Caco-2 (cell line): ENCODE measurements around the gene HOTAIR. TPM values are rescaled to one million over a fixed set of nuclear protein-coding genes. Genes with fewer than 3 reads are reported as not detected.
A peak's percentile ranks its signal among the peaks of the same experiment; 100 is the strongest.

Experiments used
- BruUV-seq: library from RNA; stranded (reverse); fragments of 400-500 nt; replicated peaks from 2 replicates; lab custom pipeline; 2021; lab: Mats Ljungman, UMichigan
- CTCF ChIA-PET: fragments of 300-600 bp; sonication (Branson Sonifier 250); formaldehyde crosslinking; loops from one replicate; lab custom pipeline; 2022; ENCODE audit warnings: antibody characterized with exemption; lab: Charles Lee
- POLR2A ChIA-PET: fragments of 300-600 bp; sonication (Branson Sonifier 250); formaldehyde crosslinking; loops from one replicate; lab custom pipeline; 2022; ENCODE audit warnings: antibody characterized with exemption; lab: Charles Lee
- DNase-seq, 2 experiments: peaks; one replicate each; pipeline versions ENCODE4 v3.0.0 to v3.0.0-alpha.2; 2020 to 2022
- H3K27me3 ChIP-seq: replicated peaks from 2 replicates; pipeline ENCODE4 v1.6.0; 2011; ENCODE audit warnings: low read length; ENCODE audit not compliant: control insufficient read depth, insufficient read depth
- H3K36me3 ChIP-seq: 2 replicates; pipeline ENCODE4 v1.5.1; 2011; ENCODE audit warnings: low read length; ENCODE audit not compliant: control insufficient read depth, insufficient read depth
- H3K4me1 ChIP-seq: fragments of 250-450 bp; sonication (Bioruptor Pico); 2 replicates; pipeline ENCODE4 v1.5.1; 2020; ENCODE audit warnings: mild to moderate bottlenecking
- H3K4me3 ChIP-seq: 2 replicates; pipeline ENCODE4 v1.5.1; 2011; ENCODE audit warnings: low read depth, mild to moderate bottlenecking, control low read depth, low read length
- H3K9me3 ChIP-seq: fragments of 250-450 bp; sonication (Bioruptor Pico); 2 replicates; pipeline ENCODE4 v1.5.1; 2020; ENCODE audit warnings: mild to moderate bottlenecking, moderate library complexity
- H3K27ac Mint-ChIP-seq: one replicate; pipeline ENCODE4 v1.8.0; 2022; ENCODE audit warnings: mixed read lengths; ENCODE audit not compliant: unreplicated experiment
- H3K27me3 Mint-ChIP-seq: one replicate; pipeline ENCODE4 v1.8.0; 2022; ENCODE audit warnings: mixed read lengths; ENCODE audit not compliant: insufficient read depth, unreplicated experiment
- H3K36me3 Mint-ChIP-seq: one replicate; pipeline ENCODE4 v1.8.0; 2022; ENCODE audit warnings: mild to moderate bottlenecking, mixed read lengths; ENCODE audit not compliant: insufficient read depth, unreplicated experiment
- H3K4me1 Mint-ChIP-seq: one replicate; pipeline ENCODE4 v1.8.0; 2022; ENCODE audit warnings: low read depth, mixed read lengths; ENCODE audit not compliant: unreplicated experiment
- H3K4me3 Mint-ChIP-seq: one replicate; pipeline ENCODE4 v1.8.0; 2022; ENCODE audit warnings: mild to moderate bottlenecking, moderate library complexity, mixed read lengths; ENCODE audit not compliant: unreplicated experiment
- H3K9me3 Mint-ChIP-seq: one replicate; pipeline ENCODE4 v1.8.0; 2022; ENCODE audit warnings: mixed read lengths; ENCODE audit not compliant: unreplicated experiment
- intact Hi-C: fragments of 100-400 bp; cut with micrococcal nuclease; formaldehyde crosslinking; loops from one replicate; pipeline ENCODE4 v1.10.0; 2022; ENCODE audit not compliant: unreplicated experiment
- total RNA-seq: library from RNA; stranded (reverse); gene quantifications from 2 replicates; pipeline ENCODE4 v1.2.3, GENCODE V29; 2022
- TF ChIP-seq, protein P1 (sequence below), 2 experiments: fragments of 200-600 bp in 1 of 2; IDR thresholded peaks; 1 replicate in 1 of 2; 2 replicates in 1 of 2; pipeline versions ENCODE4 v1.5.1 to v1.8.0; 2011 to 2022; ENCODE audit warnings: antibody characterized with exemption in 1 of 2, control low read depth in 1 of 2, inconsistent platforms in 1 of 2, low read depth in 1 of 2, low read length in 1 of 2, mild to moderate bottlenecking in 1 of 2, moderate library complexity in 1 of 2; ENCODE audit not compliant: insufficient read depth in 1 of 2, severe bottlenecking in 1 of 2, unreplicated experiment in 1 of 2

The HOTAIR gene
- total RNA-seq, 1 experiment from 2014 or later = 1.9 TPM

DNA sequence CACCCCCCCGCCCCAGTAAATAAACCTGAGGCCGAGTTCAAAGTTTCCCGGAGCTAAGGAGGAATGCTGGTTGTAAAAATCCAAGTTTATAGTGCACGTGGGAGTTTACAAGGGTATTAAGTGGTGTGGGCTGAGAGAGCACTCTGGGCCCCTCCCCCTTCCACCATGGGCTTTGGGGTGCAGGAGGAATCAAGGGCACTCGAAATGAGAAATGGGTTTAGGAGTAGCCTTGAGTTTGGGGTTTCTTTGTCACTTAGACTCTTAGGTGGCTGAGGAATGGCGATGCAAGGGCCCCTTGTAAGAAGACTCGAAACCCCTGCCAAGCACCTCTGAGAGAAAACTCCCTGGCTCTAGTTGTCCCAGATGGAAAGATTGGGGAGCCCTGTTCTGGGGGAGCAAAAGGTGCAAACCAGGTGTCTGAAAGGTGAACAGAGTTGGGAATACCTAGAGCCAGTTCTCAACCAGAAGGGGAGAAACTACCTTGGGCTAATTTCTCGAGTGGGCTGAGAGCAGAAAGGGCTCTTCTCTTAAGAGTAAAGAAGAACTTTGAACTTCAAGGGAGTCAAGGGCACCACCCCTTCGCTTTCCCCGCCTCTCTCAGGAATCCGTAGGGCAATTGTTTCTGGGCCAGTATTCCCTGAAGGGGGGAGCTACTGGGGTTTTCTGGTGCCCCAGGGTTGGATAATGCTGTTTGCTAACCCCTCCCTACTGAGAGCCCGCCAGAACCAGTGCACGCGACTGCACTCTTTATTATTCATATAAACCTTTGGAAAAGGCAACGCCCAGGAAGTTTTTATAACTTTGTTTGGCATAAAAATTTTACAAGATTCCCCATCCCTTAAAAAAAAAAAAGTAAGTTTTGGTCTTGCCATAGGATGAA lies 4.0 kb upstream of the HOTAIR start:
- CTCF ChIA-PET = interaction anchor here (0.5 to 1.7 kb wide), 10 partner anchors 9 to 346 kb away, joined by 3 to 8 read pairs (median 4); partner anchors contain the start of genes COPZ1, HOXC13 and HOXC8

DNA sequence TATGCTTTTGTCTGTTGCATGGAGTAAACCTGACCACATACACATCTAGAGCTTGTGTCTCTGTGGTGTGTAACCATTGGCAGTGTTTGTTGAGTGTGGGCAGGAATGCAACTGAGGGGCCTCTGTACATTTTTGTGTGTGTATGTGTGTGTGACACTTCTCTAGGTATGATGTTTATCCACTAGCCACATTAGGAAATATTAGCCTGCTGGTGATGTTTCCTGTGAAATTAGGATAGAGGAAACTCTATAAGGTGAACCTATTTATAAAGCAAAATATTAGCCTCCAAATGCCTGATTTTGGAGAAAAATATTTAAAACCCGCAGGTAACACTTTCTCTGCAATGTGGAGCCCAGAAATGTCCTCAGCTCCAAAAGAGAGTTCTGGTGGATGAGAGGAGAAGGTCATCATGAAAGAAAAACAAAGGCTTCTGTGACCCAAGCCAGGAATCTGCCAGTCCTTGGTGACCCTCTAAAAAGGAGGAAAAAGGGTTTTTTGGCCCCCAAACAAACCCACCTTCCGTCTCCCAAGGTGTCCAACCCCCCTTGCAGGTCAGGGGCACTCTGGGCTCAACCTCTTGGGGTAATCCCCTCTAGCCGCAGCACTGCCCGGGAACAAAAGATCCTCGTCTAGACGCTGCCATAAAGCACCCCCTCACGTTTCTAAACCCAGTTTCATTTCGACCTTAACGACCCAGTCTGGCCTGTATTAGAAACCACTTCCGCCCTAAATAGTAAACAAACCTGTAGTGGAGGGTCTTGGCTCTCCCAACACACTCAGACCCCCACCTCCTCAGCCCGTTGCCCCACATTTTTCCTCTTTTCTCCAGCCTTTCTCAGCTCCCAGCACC lies 3.1 kb upstream of the HOTAIR start:
- H3K27me3 Mint-ChIP-seq = no peaks in the 10 kb centered on the region
- Histone ChIP-seq H3K4me3 (peak overlapping the region; percentile 43), H3K27me3 (no peaks in the 10 kb centered on the region), H3K36me3 (no peaks in the 10 kb centered on the region; the same call in 1 of the 2 replicates), H3K9me3 (no peaks in the 10 kb centered on the region), H3K4me1 (peaks cover 30% of the 10 kb centered on the region)
- TF ChIP-seq, protein P1, sequence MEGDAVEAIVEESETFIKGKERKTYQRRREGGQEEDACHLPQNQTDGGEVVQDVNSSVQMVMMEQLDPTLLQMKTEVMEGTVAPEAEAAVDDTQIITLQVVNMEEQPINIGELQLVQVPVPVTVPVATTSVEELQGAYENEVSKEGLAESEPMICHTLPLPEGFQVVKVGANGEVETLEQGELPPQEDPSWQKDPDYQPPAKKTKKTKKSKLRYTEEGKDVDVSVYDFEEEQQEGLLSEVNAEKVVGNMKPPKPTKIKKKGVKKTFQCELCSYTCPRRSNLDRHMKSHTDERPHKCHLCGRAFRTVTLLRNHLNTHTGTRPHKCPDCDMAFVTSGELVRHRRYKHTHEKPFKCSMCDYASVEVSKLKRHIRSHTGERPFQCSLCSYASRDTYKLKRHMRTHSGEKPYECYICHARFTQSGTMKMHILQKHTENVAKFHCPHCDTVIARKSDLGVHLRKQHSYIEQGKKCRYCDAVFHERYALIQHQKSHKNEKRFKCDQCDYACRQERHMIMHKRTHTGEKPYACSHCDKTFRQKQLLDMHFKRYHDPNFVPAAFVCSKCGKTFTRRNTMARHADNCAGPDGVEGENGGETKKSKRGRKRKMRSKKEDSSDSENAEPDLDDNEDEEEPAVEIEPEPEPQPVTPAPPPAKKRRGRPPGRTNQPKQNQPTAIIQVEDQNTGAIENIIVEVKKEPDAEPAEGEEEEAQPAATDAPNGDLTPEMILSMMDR (IDR thresholded peaks at IDR 0.05; ENCODE audit: insufficient read depth in 1 of 2, low read depth in 1 of 2, low read length in 1 of 2, severe bottlenecking in 1 of 2, unreplicated experiment in 1 of 2) = no peak
- H3K9me3 Mint-ChIP-seq = no peaks in the 10 kb centered on the region
- intact Hi-C loops = loop anchor here (2.0 to 5.0 kb wide), 3 partner anchors 23 to 39 kb away; partner anchors contain the start of genes HOXC12 and HOXC13
- peak in 1 of 2 experiments; percentile 53 for DNase-seq
- H3K27ac Mint-ChIP-seq = peak overlapping the region; percentile 90
- TSS peak; percentile 70 for BruUV-seq
- no peaks in the 10 kb centered on the region for H3K36me3 Mint-ChIP-seq
- POLR2A ChIA-PET = interaction anchor here (0.5 to 2.2 kb wide), 2 partner anchors 38 to 1022 kb away, joined by 6 to 15 read pairs; no protein-coding TSS in a partner anchor
- peak overlapping the region; percentile 68 for H3K4me3 Mint-ChIP-seq
- H3K4me1 Mint-ChIP-seq = peaks cover 23% of the 10 kb centered on the region
- CTCF ChIA-PET = interaction anchor here (0.6 to 1.7 kb wide), 5 partner anchors 10 to 347 kb away, joined by 3 to 8 read pairs (median 5); partner anchors contain the start of genes COPZ1 and HOXC8

More for the DNA sequence above, 4.0 kb upstream of the HOTAIR start:
- H3K27me3 Mint-ChIP-seq = no peaks in the 10 kb centered on the region
- no peaks in the 10 kb centered on the region for H3K9me3 Mint-ChIP-seq
- peak overlapping the region; percentile 68 for H3K4me3 Mint-ChIP-seq
- TF ChIP-seq, protein P1 (IDR thresholded peaks at IDR 0.05; ENCODE audit: insufficient read depth in 1 of 2, low read depth in 1 of 2, low read length in 1 of 2, severe bottlenecking in 1 of 2, unreplicated experiment in 1 of 2) = no peak
- H3K27me3 ChIP-seq = no peaks in the 10 kb centered on the region
- peak overlapping the region; percentile 43 for H3K4me3 ChIP-seq
- no TSS peak for BruUV-seq
- no peaks in the 10 kb centered on the region for H3K36me3 Mint-ChIP-seq
- no peaks in the 10 kb centered on the region; the same call in 1 of the 2 replicates for H3K36me3 ChIP-seq
- peaks cover 23% of the 10 kb centered on the region for H3K4me1 Mint-ChIP-seq
- POLR2A ChIA-PET = interaction anchor here (0.5 to 2.2 kb wide), 6 partner anchors 25 to 1023 kb away, joined by 4 to 15 read pairs (median 6); partner anchors contain the start of gene HOXC12
- no peaks in the 10 kb centered on the region for H3K9me3 ChIP-seq
- peak; percentile 85 to 89 for DNase-seq
- H3K4me1 ChIP-seq = peaks cover 35% of the 10 kb centered on the region
- H3K27ac Mint-ChIP-seq = peak overlapping the region; percentile 90
- intact Hi-C loops = loop anchor here (2.0 to 5.0 kb wide), 3 partner anchors 24 to 40 kb away; partner anchors contain the start of genes HOXC12 and HOXC13
